Measurements from ENCODE around the gene RHCG.

The RHCG gene

GRCh38 chr15:89496155-89497098, at the start of gene RHCG:
Gene RHCG (minus strand): TSS chr15:89496583. CDS start chr15:89496544, 39 bp downstream.
- H3K4me3 ChIP-seq (ENCODE audit: low read depth, low read length): no peak within 1 kb of the TSS
- TF ChIP-seq CTCF (IDR thresholded peaks at IDR 0.05; ENCODE audit: low read depth, low read length, missing control alignments): peak; percentile 28
- no peak for DNase-seq (ENCODE audit: low read depth)

DNA sequence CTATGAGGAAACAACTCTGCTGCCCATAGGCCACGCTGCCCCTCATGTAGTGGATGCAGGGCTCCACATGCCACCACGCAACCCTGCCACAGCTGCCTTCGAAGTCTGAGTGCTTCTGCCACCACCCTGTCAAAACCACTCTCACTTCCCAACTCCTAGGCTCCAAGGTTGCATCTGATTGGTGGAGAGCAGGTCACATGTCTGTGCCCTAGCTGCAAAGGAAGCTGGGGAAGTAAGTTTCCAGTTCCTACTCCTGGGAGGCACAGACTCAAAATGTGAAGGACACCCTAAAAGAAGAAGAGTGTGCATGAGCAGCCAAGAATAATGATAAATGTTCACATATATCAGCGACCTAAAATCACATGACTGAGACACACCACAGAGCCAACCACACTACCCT, 47.0 kb upstream of the RHCG start:
- DNase-seq (ENCODE audit: low read depth): no peak
- H3K4me3 ChIP-seq (ENCODE audit: low read depth, low read length): no peak overlapping the region
- no peak for TF ChIP-seq CTCF (IDR thresholded peaks at IDR 0.05; ENCODE audit: low read depth, low read length, missing control alignments)

GRCh38 chr15:89542369-89542768, 46.0 kb upstream of the RHCG start:
- no peak for TF ChIP-seq CTCF (IDR thresholded peaks at IDR 0.05; ENCODE audit: low read depth, low read length, missing control alignments)
- DNase-seq (ENCODE audit: low read depth): no peak
- no peak overlapping the region for H3K4me3 ChIP-seq (ENCODE audit: low read depth, low read length)

DNA sequence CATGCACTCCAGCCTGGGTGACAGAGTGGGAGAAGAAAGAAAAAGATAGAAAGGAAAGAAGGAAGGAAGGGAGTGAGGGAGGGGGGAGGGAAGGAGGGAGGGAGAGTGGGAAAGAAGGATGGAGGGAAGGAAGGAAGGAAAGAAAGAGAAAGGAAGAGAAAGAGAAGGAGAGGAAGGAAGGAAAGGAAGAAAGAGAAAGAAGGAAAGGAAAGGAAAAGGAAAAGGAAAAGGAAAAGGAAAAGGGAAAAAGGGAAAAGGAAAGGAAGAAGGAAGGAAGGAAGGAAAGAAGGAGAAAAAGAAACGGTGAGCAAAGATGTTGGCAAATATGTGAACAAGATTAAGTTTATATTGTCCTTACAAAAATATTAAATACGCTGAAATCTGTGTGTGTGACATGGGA, 42.6 kb upstream of the RHCG start:
- no peak for DNase-seq (ENCODE audit: low read depth)
- TF ChIP-seq CTCF (IDR thresholded peaks at IDR 0.05; ENCODE audit: low read depth, low read length, missing control alignments): no peak
- no peak overlapping the region for H3K4me3 ChIP-seq (ENCODE audit: low read depth, low read length)

GRCh38 chr15:89533861-89534544, 37.6 kb upstream of the RHCG start:
- H3K4me3 ChIP-seq (ENCODE audit: low read depth, low read length): no peak overlapping the region
- no peak for DNase-seq (ENCODE audit: low read depth)
- TF ChIP-seq CTCF (IDR thresholded peaks at IDR 0.05; ENCODE audit: low read depth, low read length, missing control alignments): no peak

- DNase-seq (ENCODE audit: low read depth): no peak
- H3K4me3 ChIP-seq (ENCODE audit: low read depth, low read length): no peak overlapping the region
- TF ChIP-seq CTCF (IDR thresholded peaks at IDR 0.05; ENCODE audit: low read depth, low read length, missing control alignments): no peak
These were observed 35.6 kb upstream of the RHCG start for GRCh38 chr15:89531796-89532537.

Measured in GM12864 (cell line).